ENCODE results near the gene PRDM15. TPM values are rescaled to one million over a fixed set of nuclear protein-coding genes. Genes with fewer than 3 reads are reported as not detected.
A peak's percentile ranks its signal among the peaks of the same experiment; 100 is the strongest.

The PRDM15 gene
- total RNA-seq, 1 donor from 2014 or later = 20.5 TPM

- H3K4me1 ChIP-seq = peaks cover 3 to 7% of the 10 kb centered on the region in 2 donors
- peaks cover 49 to 51% of the 10 kb centered on the region in 2 donors for H3K36me3 ChIP-seq
- H3K9me3 ChIP-seq = no peaks in the 10 kb centered on the region
- intact Hi-C loops (cut with DNase I) = no loop called here
- H3K4me3 ChIP-seq = no peak overlapping the region
- no peaks in the 10 kb centered on the region for H3K27me3 ChIP-seq
- DNase-seq (ENCODE audit: low spot score in 2 of 2) = no peak
- H3K27ac ChIP-seq = no peak overlapping the region
- TF ChIP-seq CTCF (IDR thresholded peaks at IDR 0.05) = no peak
Observed at GRCh38 chr21:41897047-41897669, 18.0 kb upstream of the PRDM15 start.

GRCh38 chr21:41895643-41896493 lies 16.7 kb upstream of the PRDM15 start:
- H3K27ac ChIP-seq = peak overlapping the region in 1 of 2 donors; percentile 49
- DNase-seq (ENCODE audit: low spot score in 2 of 2) = no peak
- intact Hi-C loops (cut with DNase I) = no loop called here
- H3K4me1 ChIP-seq = peaks cover 3 to 7% of the 10 kb centered on the region in 2 donors
- peak overlapping the region in 1 of 2 donors; percentile 3 for H3K4me3 ChIP-seq
- peaks cover 43 to 53% of the 10 kb centered on the region in 2 donors for H3K36me3 ChIP-seq
- TF ChIP-seq CTCF (IDR thresholded peaks at IDR 0.05) = no peak
- H3K9me3 ChIP-seq = no peaks in the 10 kb centered on the region
- H3K27me3 ChIP-seq = no peaks in the 10 kb centered on the region

- DNase-seq (ENCODE audit: low spot score in 2 of 2) = no peak
- Histone ChIP-seq H3K4me1 (peaks cover 3 to 7% of the 10 kb centered on the region in 2 donors), H3K27ac (no peak overlapping the region), H3K4me3 (no peak overlapping the region), H3K36me3 (peaks cover 35 to 51% of the 10 kb centered on the region in 2 donors), H3K9me3 (no peaks in the 10 kb centered on the region), H3K27me3 (no peaks in the 10 kb centered on the region)
- intact Hi-C loops (cut with DNase I) = no loop called here
- no peak for TF ChIP-seq CTCF (IDR thresholded peaks at IDR 0.05)
Observed at GRCh38 chr21:41894922-41895557, 15.9 kb upstream of the PRDM15 start.

GRCh38 chr21:41894511-41894910 lies 15.4 kb upstream of the PRDM15 start:
- Histone ChIP-seq H3K27ac (no peak overlapping the region), H3K36me3 (peaks cover 30 to 51% of the 10 kb centered on the region in 2 donors), H3K4me1 (peaks cover 3 to 7% of the 10 kb centered on the region in 2 donors), H3K4me3 (no peak overlapping the region), H3K27me3 (no peaks in the 10 kb centered on the region), H3K9me3 (no peaks in the 10 kb centered on the region)
- no peak for TF ChIP-seq CTCF (IDR thresholded peaks at IDR 0.05)
- DNase-seq (ENCODE audit: low spot score in 2 of 2) = no peak
- intact Hi-C loops (cut with DNase I) = no loop called here

- TF ChIP-seq CTCF (IDR thresholded peaks at IDR 0.05) = no peak
- no peaks in the 10 kb centered on the region for H3K9me3 ChIP-seq
- DNase-seq (ENCODE audit: low spot score in 2 of 2) = no peak
- H3K27me3 ChIP-seq = no peaks in the 10 kb centered on the region
- intact Hi-C loops (cut with DNase I) = no loop called here
- H3K27ac ChIP-seq = no peak overlapping the region
- peaks cover 3 to 7% of the 10 kb centered on the region in 2 donors for H3K4me1 ChIP-seq
- peaks cover 20 to 46% of the 10 kb centered on the region in 2 donors for H3K36me3 ChIP-seq
- H3K4me3 ChIP-seq = no peak overlapping the region
Observed at GRCh38 chr21:41892726-41893125, 13.6 kb upstream of the PRDM15 start.

Measured in ascending aorta (tissue), 2 donors.